ENCODE measurements around the gene NMT1. TPM values are rescaled to one million over a fixed set of nuclear protein-coding genes. Genes with fewer than 3 reads are reported as not detected.

NMT1 gene
- total and polyA plus RNA-seq, 2 of the 13 experiments (the other 11 are each of a cell fraction or from before 2014, with no cell fraction given) = 75.7 to 142 TPM

- TF ChIP-seq ZNF280B (CRISPR knock-in tag; IDR thresholded peaks at IDR 0.05; ENCODE audit: borderline replicate concordance) (peak; percentile 38; the same call in 1 of the 2 replicates), ZNF674 (CRISPR knock-in tag; IDR thresholded peaks at IDR 0.05; ENCODE audit: low read depth) (no peak), MNT (IDR thresholded peaks at IDR 0.05) (no peak), KDM5B (CRISPR knock-in tag; IDR thresholded peaks at IDR 0.05; ENCODE audit: borderline replicate concordance) (peak; percentile 32; the same call in 1 of the 2 replicates), KLF11 (CRISPR knock-in tag; IDR thresholded peaks at IDR 0.05) (no peak), RFX1 (IDR thresholded peaks at IDR 0.05) (no peak), ZMYM3 (CRISPR knock-in tag; IDR thresholded peaks at IDR 0.05) (no peak; the same call in 1 of the 2 replicates), RERE (CRISPR knock-in tag; IDR thresholded peaks at IDR 0.05; ENCODE audit: low read depth) (no peak), UBTF (CRISPR knock-in tag; IDR thresholded peaks at IDR 0.05) (peak; percentile 64), ZNF687 (CRISPR knock-in tag; IDR thresholded peaks at IDR 0.05) (peak; percentile 85), ZNF143 (CRISPR knock-in tag; IDR thresholded peaks at IDR 0.05) (peak; percentile 35; the same call in 1 of the 2 replicates)
Measured at GRCh38 chr17:45149669-45150664, 88.8 kb downstream of the NMT1 start (continued).

Measured in HepG2 (cell line).